ENCODE data around the gene CFAP107. TPM values are rescaled to one million over a fixed set of nuclear protein-coding genes. Genes with fewer than 3 reads are reported as not detected.

The CFAP107 gene
- total and polyA plus RNA-seq, 2 donors from 2014 or later = not detected

DNA sequence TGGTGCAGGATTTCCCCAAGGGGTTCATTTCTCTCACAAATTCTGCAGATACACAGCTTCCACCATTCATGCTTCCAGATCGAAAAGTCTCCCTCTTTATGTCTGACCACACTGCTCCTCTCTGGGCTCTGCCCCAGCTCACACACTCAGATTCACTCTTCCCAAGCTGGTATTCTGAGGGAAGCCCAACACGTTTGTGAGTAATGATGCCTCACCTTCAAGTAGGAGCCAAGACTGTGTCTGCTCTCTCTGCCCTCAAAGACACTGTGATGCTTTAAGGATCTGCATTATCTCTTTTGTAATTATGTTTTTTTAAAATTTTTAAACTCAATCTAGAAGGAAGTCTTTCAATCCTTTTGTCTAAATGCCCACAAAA is 65.4 kb downstream of the CFAP107 start:
- DNase-seq (no peak), FAIRE-seq (no peak)
- intact Hi-C loops (cut with DNase I) = no loop called here
- Histone ChIP-seq H3K27ac (ENCODE audit: low read depth in 2 of 2, low read length in 2 of 2) (no peak overlapping the region), H3K4me1 (ENCODE audit: control insufficient read depth in 2 of 3, insufficient read depth in 2 of 3, low read depth in 1 of 3, low read length in 3 of 3) (no peaks in the 10 kb centered on the region), H3K36me3 (ENCODE audit: control insufficient read depth in 2 of 3, insufficient read depth in 3 of 3, low read length in 3 of 3) (no peaks in the 10 kb centered on the region), H3K9ac (ENCODE audit: low read length in 3 of 3) (no peak overlapping the region), H3K4me3 (ENCODE audit: low read length in 3 of 3) (no peak overlapping the region), H3K27me3 (ENCODE audit: control insufficient read depth, insufficient read depth, low read length) (no peaks in the 10 kb centered on the region), H3K9me3 (ENCODE audit: control insufficient read depth in 2 of 3, insufficient read depth in 1 of 3, low read length in 3 of 3) (no peaks in the 10 kb centered on the region)
- no peak for TF ChIP-seq CTCF (IDR thresholded peaks at IDR 0.05; ENCODE audit: borderline replicate concordance, extremely low read depth, insufficient read depth)

Other genes starting within 250 kb of the CFAP107 start
- 44.8 TPM for gene DHRS3, start 128.0 kb upstream of the CFAP107 start, total RNA-seq
- 97.1 TPM for gene DHRS3, start 128.0 kb upstream of the CFAP107 start, polyA plus RNA-seq (ENCODE audit: insufficient read depth, low read depth, low replicate concordance)
- gene AADACL4, start 102.1 kb upstream of the CFAP107 start, total RNA-seq = 0.16 TPM
- gene AADACL4, start 102.1 kb upstream of the CFAP107 start, polyA plus RNA-seq (ENCODE audit: insufficient read depth, low read depth, low replicate concordance) = 0.58 TPM
- not detected for gene AADACL3, start 30.1 kb upstream of the CFAP107 start, total RNA-seq
- not detected for gene AADACL3, start 30.1 kb upstream of the CFAP107 start, polyA plus RNA-seq (ENCODE audit: insufficient read depth, low read depth, low replicate concordance)
- not detected for gene PRAMEF12, start 27.5 kb downstream of the CFAP107 start, total RNA-seq
- not detected for gene PRAMEF12, start 27.5 kb downstream of the CFAP107 start, polyA plus RNA-seq (ENCODE audit: insufficient read depth, low read depth, low replicate concordance)
- gene PRAMEF1, start 45.2 kb downstream of the CFAP107 start, total RNA-seq = not detected
- not detected for gene PRAMEF1, start 45.2 kb downstream of the CFAP107 start, polyA plus RNA-seq (ENCODE audit: insufficient read depth, low read depth, low replicate concordance)
- gene PRAMEF11, start 85.2 kb downstream of the CFAP107 start, total RNA-seq = not detected
- gene PRAMEF11, start 85.2 kb downstream of the CFAP107 start, polyA plus RNA-seq (ENCODE audit: insufficient read depth, low read depth, low replicate concordance) = not detected
- not detected for gene HNRNPCL1, start 102.5 kb downstream of the CFAP107 start, total RNA-seq
- not detected for gene HNRNPCL1, start 102.5 kb downstream of the CFAP107 start, polyA plus RNA-seq (ENCODE audit: insufficient read depth, low read depth, low replicate concordance)
- gene PRAMEF2, start 110.9 kb downstream of the CFAP107 start, total RNA-seq = not detected
- gene PRAMEF2, start 110.9 kb downstream of the CFAP107 start, polyA plus RNA-seq (ENCODE audit: insufficient read depth, low read depth, low replicate concordance) = not detected
- not detected for gene PRAMEF4, start 140.0 kb downstream of the CFAP107 start, total RNA-seq
- not detected for gene PRAMEF4, start 140.0 kb downstream of the CFAP107 start, polyA plus RNA-seq (ENCODE audit: insufficient read depth, low read depth, low replicate concordance)
- gene PRAMEF10, start 152.1 kb downstream of the CFAP107 start, total RNA-seq = not detected
- not detected for gene PRAMEF10, start 152.1 kb downstream of the CFAP107 start, polyA plus RNA-seq (ENCODE audit: insufficient read depth, low read depth, low replicate concordance)
- gene PRAMEF7, start 170.4 kb downstream of the CFAP107 start, total RNA-seq = not detected
- not detected for gene PRAMEF7, start 170.4 kb downstream of the CFAP107 start, polyA plus RNA-seq (ENCODE audit: insufficient read depth, low read depth, low replicate concordance)
- not detected for gene PRAMEF6, start 201.4 kb downstream of the CFAP107 start, total RNA-seq
- gene PRAMEF6, start 201.4 kb downstream of the CFAP107 start, polyA plus RNA-seq (ENCODE audit: insufficient read depth, low read depth, low replicate concordance) = not detected

Data from kidney (tissue), 14 donors.